ENCODE data around the gene ACTN4.

The ACTN4 gene

GRCh38 chr19:38727868-38728660, 80.6 kb downstream of the ACTN4 start:
- no peak for FAIRE-seq

- no peak for FAIRE-seq
Measured at GRCh38 chr19:38728752-38729541, 81.5 kb downstream of the ACTN4 start.

DNA sequence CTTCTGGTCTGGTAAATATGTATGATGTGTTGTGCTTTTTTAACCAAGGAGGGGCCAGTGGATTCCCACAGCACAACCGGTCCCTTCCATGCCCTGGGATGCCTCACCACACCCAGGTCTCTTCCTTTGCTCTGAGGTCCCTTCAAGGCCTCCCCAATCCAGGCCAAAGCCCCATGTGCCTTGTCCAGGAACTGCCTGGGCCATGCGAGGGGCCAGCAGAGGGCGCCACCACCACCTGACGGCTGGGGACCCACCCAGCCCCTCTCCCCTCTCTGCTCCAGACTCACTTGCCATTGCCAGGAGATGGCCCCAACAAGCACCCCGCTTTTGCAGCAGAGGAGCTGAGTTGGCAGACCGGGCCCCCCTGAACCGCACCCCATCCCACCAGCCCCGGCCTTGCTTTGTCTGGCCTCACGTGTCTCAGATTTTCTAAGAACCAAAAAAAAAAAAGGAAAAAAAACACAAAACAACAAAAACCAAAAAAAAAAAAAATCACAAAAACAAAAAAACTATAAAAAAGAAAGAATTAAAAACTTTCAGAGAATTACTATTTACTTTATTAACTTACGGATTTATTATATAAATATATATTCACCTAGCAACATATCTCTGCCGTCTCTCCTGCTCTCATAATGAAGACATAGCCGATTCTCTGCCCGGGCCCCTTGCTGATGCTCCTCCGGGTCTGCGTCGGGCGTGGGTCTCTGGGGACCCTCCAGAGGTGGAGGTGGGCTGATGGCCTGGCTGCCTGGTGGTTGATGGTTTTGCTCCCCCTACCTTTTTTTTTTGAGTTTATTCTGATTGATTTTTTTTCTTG, 82.4 kb downstream of the ACTN4 start:
- peak; percentile 55 for FAIRE-seq

DNA sequence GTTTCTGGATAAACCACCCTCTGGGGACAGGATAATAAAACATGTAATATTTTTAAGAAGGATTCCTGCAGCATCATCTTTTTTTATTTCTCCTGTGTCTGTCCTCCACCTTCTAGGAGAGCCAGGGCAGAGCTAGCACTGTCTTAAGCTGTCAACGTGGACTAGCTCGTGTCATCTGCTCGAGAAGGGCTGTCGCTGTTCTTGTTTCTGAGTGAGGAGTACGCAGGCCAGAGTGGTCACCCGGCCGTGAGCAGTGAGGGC, 83.0 kb downstream of the ACTN4 start:
- no peak for FAIRE-seq

- no peak for FAIRE-seq
Measured at GRCh38 chr19:38730731-38731589, 83.5 kb downstream of the ACTN4 start.

DNA sequence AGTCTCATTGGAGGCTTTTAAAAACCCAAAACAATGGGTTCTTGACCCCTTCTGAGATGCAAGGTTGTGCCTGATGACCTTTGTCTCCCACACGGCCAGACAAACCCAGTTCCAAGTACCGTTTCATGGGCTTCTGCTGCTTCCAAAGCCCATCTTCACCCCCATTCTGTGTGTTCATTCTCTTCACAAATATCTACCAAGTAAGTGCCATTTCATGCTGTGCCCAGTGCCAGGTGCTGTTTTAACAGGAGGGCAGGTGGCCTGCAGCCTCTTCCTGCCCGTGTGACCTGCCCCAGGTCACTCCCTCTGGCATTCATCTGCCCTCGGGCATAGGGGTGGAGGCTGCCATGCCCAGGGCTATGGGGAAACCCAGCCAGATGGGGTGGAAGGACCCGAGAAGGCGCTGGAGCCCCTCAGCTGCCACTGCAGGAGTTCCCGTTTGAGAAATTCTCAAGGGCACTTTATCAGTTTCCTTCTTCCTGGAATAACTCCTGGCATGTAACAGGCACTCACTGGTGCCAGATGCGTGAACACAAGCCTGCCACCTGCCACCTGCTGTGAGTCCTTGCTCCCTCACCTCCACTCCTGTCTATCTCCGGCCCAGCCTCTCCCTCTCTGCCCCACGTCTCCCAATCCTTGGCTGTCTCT, 84.3 kb downstream of the ACTN4 start:
- no peak for FAIRE-seq

DNA sequence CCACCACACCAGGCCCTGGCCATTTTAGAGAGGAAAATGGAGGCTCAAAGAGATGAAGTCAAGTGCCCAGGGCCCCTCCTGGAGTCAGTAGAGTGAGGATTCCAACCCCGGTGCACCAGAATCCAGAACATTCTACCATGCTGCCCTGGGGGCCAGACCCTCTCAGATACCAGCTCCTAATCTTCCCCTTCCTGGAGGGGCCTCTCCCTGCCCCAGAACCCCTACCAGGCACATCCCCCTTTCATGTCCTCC, 85.7 kb downstream of the ACTN4 start:
- FAIRE-seq: no peak

- FAIRE-seq: no peak
Measured at GRCh38 chr19:38733493-38734175, 86.2 kb downstream of the ACTN4 start.

- no peak for FAIRE-seq
Measured at GRCh38 chr19:38734176-38734425, 86.7 kb downstream of the ACTN4 start.

DNA sequence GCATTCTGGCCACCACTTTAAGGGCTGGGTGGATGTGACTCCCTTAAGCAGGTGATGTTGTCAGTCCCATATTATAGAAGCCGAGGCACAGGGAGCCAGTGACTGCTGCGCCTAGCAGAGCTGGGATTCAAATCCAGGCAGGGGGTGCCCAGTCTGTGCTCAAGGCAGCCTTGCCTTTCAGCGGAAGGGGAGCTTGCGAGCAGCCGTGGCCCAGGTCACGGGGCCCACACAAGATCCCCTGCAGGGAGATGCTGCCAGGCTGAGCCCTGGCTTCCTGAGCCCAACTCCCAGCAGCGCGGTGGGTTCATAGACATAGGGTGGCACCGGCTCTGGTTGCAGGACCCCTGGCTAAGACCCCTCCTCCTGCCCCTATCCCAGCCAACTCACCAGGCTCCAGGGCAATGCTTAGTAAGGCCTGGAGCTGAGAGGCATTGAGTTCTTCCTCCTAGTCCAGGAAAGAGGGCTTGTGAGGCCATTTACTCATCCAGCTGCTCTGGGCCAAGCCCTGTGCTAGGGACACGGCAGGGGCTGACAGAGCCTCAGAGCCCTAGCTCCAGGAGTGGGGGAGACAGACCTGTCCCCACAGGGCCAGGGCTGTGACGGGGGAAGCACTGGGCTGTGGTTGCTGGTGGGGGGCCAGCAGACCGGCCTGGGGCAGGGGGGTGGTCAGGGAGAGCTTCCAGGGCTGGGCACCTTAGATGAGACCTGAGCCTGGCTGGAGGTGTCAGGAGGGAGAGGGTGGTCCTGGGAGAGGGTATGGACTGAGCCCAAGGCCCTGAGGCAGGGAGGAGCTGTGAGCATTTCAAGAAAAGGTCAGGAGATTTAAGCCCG, 87.2 kb downstream of the ACTN4 start:
- FAIRE-seq: no peak

- FAIRE-seq: no peak
Measured at GRCh38 chr19:38735257-38735686, 87.8 kb downstream of the ACTN4 start.

GRCh38 chr19:38736036-38736412, 88.6 kb downstream of the ACTN4 start:
- FAIRE-seq: no peak

- no peak for FAIRE-seq
Measured at GRCh38 chr19:38736413-38737280, 89.2 kb downstream of the ACTN4 start.

GRCh38 chr19:38737281-38737865, 89.9 kb downstream of the ACTN4 start:
- FAIRE-seq: no peak

GRCh38 chr19:38737921-38738737, 90.7 kb downstream of the ACTN4 start:
- no peak for FAIRE-seq

- no peak for FAIRE-seq
Measured at GRCh38 chr19:38739440-38740256, 92.2 kb downstream of the ACTN4 start.

DNA sequence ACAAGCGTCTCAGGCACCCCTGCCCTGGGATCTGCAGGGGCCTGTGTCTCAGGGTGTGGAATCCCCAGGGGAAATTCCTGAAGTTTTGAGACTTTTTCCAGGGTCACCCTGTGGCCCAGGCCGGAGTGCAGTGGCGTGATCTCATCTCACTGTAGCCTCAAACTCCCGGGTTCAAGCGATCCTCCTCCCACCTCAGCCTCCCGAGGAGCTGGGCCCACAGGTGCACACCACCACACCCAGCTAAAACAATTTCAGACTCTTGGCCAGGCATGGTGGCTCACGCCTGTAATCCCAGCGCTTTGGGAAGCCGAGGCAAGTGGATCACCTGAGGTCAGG, 92.8 kb downstream of the ACTN4 start:
- no peak for FAIRE-seq

DNA sequence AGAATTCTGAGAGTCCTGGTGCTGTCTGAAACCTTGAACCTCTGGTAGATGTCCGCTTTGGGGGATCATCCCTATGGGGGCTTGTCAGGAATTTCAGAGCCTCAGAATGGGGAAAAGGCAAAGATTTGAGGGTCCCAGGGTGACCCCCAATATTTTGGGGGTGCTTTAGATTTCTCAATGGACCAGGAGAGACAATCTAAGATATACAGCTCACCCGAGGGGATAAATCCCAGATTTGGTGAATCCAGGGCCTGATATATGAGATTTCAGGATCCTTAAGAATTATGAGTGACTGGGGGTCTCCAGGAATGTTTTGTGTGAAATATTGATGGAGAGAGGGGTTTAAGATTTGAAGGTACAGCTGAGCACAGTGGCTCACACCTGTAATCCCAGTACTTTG, 93.5 kb downstream of the ACTN4 start:
- FAIRE-seq: no peak

All from A204.1 (cell line).